ENCODE data around the gene AASDH.

AASDH gene, protein sequence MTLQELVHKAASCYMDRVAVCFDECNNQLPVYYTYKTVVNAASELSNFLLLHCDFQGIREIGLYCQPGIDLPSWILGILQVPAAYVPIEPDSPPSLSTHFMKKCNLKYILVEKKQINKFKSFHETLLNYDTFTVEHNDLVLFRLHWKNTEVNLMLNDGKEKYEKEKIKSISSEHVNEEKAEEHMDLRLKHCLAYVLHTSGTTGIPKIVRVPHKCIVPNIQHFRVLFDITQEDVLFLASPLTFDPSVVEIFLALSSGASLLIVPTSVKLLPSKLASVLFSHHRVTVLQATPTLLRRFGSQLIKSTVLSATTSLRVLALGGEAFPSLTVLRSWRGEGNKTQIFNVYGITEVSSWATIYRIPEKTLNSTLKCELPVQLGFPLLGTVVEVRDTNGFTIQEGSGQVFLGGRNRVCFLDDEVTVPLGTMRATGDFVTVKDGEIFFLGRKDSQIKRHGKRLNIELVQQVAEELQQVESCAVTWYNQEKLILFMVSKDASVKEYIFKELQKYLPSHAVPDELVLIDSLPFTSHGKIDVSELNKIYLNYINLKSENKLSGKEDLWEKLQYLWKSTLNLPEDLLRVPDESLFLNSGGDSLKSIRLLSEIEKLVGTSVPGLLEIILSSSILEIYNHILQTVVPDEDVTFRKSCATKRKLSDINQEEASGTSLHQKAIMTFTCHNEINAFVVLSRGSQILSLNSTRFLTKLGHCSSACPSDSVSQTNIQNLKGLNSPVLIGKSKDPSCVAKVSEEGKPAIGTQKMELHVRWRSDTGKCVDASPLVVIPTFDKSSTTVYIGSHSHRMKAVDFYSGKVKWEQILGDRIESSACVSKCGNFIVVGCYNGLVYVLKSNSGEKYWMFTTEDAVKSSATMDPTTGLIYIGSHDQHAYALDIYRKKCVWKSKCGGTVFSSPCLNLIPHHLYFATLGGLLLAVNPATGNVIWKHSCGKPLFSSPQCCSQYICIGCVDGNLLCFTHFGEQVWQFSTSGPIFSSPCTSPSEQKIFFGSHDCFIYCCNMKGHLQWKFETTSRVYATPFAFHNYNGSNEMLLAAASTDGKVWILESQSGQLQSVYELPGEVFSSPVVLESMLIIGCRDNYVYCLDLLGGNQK

DNA sequence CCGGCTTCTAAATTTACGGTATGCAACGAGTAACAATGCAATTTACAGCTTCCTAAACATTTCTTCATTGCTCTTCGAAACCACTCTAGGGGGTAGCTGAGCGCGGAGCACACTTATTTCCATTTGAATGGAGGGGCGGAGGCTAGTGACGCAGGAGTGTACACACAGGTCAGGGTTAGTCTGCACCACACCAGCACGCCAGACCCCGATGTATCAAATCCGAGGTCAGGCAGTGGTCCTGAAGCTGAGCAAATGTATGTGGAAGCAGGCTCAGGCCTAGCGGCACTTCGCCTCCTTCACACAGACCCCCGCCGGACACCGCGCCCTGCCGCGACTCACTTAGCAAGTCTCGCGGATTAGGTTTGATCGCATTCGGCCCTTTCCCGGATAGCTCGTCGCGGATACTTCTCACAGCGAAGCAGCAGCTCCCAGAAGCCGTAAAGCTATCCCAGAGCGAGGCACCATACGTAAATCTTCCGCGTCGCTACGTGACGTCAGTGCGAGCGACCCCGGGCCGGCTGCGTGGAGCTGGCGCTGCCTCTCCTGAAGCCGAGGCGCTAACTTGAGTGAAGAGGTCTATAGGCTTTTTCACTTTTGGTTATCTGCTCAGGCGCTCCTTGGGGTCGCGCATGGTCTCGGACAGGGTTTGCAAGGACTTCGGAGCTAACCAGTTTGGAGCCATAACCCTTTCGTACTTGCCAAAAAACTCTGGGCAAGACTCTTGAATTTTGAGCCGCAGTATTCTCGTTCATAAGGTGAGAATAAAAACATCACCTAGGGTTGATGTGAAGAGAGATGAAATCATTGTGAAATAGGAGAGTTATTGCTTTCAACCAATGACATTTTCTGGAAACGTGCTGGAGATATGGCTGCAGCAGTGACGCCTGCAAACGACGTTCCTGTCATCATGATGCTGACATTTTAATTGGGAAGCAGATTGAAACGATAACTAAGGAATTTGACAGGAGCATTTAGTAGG lies at the start of gene AASDH:
Gene AASDH, minus strand, starts transcription at position 469 of the 979 bp plus-strand sequence. CDS start 3,192 bp downstream, outside the sequence.
- DNase-seq = peak; percentile 97

DNA sequence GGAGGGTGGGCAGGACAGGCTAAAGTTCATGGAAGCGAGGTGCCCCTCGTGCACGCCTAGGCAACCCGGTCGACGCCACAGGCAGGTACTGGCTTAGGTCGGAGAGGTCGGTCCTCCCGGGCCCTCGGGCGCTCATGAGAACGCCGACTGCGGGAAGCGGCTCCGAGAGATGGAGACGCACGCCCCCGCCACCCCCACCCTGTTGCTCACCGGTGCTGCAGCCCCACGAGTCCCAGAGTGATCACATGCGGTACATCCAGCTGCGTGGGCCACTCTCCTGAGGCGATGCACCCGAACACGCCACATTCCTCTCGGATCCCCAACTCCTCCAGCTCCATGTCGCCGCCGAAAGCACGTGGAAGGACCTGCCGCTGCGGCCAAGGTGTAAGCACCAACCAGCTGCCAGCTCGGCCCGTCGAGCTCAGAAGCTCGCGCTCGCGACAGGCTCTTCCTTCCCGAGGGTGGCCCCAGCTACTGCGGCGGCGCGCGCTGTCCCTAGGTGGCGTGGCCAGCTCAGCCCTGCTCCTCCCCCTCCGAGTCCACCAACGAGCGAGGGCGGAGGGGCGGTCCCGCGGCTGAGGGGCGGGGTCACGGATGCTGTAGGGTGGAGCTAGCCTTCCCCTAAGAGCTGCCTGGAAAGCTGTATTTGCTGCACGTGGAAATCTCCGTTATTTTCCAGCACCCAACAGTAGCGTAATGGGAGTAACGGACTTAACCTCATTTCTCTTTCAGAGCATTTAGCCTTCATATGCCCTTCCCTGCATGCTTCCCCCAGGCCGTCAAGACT lies 48.0 kb upstream of the AASDH start, which contains the start of gene PPAT:
Gene PPAT, minus strand, starts transcription at position 476 of the 787 bp plus-strand sequence. Its CDS starts 138 bp downstream, at position 338.
- peak; percentile 98 for DNase-seq

DNA sequence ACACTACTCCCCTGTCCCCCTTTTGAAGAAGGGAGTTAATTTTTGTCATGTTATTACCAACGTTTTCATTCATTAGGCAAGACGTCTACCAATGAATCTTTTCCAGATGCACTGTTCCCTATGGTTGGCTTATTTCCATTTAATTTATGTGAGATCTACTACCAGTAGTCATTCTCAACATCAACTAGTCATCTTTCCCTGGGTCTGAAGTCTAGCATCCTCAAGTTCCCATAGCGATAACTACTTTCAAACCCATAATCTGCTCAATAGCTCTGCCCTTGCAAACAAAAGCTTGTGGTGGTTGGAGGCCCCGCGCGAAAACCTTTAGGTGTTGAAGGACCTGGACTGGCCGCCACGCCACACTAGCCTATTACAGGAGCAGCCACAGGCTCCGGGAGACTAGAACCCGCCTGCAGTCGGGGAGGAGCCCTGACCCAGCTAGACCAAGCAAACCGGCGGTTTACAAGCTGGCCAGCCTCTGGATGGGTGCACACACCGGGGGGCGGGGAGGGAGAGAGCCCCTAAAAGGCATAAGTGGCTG lies 47.4 kb upstream of the AASDH start:
- DNase-seq = peak; percentile 91

DNA sequence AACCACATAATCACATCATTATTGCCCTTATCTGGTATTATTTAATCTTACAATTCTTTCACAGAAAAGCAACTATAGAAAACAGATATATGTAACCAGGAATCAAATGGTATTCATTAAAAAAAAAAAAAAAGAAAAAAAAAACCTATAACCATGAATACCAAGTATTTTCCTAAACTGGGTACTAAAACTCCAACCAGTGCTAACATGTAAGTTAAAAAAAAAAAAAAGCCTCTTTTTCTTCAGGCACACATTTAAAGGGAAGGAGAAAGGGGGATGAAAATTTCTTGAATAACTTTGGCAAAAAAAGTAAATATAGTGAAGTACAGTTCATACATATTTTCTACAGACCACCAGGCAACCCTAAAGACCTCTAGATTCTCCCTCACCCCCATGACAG lies 46.0 kb upstream of the AASDH start:
- DNase-seq = no peak

DNA sequence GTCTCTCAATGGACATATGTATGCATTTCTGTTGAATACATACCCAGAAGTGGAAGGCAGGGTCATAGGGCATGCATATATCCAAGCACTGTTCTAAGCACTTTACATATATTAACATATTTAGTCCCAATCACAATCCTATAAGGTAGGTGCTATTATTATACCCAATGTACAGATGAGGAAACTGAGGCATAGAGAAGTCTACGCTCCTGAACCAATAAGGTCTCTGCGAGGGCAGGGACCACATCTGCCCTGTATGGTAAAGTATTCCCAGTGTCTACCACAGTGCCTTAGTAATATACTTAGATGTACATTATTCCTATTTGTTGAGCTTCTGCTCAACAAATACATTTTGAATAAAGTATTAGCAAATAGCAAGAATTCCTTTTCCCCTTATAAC lies 42.9 kb upstream of the AASDH start:
- DNase-seq = no peak

DNA sequence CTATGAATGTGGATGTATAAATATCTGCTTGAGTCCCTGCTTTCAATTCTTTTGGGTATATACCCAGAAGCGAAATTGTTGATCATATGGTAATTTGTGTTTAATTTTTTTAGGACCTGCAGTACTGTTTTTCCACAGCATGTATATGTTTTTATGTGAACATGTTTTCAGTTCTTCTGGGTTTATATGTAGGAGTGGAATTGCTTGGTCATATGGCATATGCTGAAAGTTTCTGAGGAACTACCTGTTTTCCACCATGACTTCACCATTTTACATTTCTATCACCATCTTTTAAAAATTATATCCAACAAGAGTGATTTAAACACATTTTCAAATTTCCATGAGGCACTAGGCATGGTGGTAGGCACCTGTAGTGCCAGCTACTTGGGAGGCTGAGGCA lies 39.9 kb upstream of the AASDH start:
- DNase-seq = no peak

DNA sequence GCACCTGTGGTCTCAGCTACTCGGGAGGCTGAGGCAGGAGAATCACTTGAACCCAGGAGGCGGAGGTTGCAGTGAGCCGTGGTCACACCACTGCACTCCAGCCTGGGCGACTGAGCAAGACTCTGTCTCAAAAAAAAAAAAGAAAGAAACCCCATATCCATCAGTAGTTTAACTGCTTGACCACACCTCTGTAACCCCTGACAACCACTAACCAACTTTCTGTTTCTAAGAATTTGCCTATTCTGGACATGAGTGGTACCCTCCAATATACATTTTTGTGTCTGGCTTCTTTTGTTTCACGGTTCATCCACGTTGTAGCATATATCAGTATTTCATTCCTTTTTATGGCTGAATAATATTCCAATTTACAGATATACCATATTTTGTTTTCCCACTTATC lies 39.0 kb upstream of the AASDH start:
- DNase-seq = no peak

DNA sequence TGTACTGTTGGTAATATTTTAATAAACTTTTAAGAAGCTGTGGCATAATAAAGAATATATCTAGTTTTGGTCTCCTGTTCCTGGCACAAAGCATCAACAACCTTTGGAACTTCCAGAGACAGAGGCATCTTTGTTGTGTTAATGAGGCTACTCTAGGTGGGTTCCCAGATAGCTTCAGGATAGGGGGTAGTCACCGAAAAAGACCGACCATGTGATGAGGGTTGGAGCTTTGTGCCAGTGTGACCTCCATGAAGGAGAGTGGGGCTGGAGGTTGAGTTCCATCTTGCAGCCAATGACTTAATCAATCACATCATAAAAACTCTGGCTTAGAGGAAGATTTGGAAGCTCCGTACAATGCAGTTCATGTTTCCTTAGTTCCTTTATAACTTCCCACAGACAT lies 38.2 kb upstream of the AASDH start:
- no peak for DNase-seq

DNA sequence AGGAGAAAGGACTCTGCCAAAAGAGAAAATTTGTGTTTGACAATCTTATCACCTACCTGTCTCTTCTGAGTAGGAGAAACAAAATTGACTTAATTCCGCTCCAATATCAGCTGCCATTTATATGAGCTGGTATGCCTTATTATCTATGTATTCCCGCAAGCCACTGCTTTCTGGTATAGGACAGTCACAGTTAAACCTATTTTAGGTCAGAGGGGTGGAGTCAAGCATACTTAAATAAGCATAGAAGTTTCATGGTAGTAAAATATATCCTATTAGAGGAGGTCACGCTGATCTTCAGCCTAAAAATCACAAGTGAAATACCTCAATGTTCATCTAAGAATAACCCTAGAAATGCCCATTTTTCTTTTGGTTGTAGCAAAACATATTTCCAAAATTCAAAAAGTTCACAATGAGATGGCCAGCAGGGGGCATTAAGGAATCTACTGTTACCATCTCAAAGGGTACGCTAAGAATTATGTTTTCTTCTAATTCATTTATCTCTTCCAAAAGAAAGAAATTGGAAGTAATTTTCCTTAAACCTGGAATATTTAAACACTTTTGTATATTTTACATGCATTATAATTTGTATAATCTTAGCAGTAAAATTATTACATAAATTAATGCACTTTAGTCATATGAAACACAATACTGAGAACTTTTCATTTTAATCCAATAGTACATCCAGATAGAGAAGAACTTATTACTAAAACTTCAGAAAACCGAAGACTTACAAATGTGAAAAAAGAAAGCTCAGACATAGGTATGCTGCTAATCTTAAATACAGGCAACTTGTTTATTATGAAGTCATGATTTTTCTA lies 37.6 kb upstream of the AASDH start:
- no peak for DNase-seq

DNA sequence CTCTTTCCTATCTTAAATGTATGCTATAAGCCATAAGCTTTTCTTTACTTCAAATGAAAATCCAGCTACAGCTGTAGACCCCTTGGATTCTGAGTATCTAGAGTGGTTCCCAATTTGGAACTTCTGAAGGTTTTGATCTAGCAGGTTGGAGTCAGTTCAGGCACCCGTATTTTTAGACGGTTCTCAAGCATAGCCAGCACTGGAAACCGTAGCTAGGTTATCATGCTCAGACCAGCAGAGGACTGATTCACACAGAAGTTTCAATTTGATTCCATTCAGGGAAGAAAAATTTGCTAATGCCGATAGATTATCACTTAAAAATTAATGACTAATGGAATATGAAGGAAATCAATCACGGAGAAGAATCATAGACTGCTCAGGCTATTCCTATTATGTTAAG lies 36.9 kb upstream of the AASDH start:
- no peak for DNase-seq

DNA sequence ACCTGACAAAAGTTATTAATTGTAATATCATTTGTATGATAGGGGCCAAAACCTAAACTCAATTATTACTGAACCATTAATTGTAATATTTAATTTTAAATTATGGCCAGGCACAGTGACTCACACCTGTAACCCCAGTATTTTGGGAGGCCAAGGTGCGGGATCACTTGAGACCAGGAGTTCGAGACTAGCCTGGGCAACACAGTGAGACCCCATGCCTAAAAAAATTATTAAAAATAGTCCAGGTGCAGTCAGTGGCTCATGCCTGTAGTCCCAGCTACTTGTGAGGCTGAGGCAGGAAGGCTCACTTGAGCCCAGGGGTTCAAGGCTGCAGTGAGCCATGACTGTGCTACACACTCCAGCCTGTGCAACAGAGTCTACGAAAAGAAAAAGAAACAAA lies 30.1 kb upstream of the AASDH start:
- no peak for DNase-seq

DNA sequence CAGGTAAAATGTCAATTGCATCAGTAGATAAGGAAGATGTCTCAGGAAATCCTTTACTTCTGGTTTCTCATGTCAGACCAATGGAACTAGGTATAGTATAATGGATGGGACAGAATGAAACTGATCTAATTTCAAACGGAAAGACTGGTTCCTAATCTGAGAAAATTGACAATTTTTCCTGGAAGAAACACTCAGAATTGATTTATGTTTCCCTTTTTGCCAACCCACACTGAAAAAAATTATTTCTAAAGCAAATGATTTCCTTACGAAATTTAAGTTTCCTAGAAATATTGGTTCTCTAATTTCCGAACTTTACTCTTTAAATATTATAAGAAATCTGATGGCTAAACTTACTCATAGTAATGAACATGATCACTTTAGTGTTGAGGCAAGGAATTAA lies 29.1 kb upstream of the AASDH start:
- no peak for DNase-seq

DNA sequence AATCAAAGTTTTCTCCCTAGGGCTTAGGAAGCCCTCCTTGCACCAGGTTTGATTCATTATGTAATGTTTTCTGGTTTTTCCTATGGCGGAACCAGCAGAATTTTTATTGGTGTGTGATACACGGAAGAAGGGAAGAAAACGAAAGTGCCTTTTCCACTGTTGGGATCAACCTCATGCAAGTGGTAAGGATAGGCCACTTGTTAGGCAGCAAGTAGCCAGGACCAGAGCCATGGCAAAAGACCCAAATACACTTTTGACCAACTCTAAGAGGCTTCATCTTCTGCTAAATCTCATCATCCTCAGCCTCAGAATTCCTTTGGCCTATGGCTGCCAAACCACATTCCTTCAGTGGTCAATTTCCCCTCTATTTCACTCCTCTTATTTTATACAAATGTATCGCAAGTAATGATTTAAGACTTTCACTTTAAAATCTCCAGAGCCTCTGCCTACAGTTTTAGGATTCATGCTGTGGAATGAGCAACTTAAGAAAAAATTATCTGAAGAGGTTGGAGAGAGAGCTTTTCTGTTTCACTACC lies 26.9 kb upstream of the AASDH start:
- no peak for DNase-seq

DNA sequence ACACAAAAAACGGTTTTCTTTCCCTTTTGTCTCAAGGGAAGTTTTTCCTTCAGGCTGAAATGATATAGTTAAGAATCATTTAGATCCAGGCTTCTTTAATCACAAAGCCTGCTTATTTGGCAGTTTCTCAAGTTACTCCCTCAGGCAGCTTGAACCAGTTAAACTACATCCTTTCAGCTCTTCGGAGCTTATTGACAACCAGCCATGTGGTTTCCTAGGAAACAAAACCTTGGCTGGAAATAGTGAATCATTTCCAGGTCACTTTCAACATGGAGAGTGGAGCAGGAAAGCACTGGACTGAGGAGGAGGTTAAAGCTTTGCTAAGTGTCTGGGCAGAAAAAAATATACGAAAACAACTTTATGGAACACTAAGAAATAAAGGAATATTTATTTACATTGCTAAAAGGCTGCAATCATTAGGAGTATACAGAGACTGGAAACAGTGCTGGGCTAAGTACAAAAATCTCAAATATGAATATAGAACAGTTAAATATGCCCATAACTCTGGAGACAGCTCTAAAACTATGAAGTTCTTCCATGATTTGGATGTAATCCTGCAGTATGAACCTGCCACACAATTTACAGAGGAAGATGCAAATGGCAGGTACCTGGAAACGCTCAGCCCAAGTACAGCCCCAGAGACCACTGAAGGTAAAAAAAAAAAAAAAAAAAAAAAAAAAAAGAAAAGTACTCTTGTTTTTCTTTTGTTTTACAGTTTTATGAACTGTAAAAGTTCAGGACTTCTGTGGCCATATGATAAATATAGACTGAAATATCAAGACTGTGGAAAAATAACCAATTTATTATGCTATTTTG lies 23.2 kb upstream of the AASDH start:
- DNase-seq = peak; percentile 84

DNA sequence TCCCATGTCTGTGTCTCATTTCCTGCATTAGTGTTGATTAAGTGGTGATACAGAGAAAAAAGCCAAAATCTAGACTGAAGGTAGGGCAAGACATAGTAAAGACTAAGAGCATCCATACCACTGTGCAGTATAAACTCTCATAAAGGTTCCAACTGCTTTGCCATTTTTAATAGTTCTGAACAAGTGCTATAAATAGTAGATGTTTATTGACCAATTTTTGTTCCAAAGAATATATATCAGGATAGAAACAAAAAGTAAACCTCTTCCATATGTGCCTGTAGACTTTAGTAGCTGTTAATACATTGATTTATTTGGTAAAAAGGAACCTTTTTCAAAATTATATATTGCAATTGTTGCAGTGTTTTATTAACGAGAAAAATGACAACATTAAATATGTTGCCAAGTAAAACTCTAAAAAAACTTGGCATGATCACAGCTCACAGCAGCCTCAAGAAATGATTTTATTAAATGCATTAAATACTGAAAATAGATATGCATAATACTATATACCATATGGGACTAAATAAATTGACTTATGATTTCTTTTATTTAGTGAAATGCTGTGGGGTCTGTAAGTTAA lies 22.3 kb upstream of the AASDH start:
- DNase-seq = no peak

DNA sequence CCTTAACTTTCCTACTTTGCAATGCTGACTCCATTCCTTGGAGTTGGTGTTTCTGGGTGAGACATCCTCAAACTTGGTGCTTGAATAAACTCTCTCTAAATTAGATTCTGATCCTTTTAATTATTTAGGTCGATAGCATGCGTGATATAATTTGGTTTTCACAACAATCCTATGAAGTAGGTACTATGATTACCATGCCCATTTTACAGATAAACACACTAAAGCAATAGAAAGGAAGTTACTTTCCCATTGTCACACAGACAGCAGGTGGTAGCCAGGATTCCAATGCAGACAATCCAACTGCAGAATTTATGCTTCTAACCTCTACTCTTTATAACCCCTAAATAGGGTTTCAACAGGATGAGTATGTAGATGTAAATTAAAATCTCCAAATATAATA lies 21.7 kb upstream of the AASDH start:
- no peak for DNase-seq

DNA sequence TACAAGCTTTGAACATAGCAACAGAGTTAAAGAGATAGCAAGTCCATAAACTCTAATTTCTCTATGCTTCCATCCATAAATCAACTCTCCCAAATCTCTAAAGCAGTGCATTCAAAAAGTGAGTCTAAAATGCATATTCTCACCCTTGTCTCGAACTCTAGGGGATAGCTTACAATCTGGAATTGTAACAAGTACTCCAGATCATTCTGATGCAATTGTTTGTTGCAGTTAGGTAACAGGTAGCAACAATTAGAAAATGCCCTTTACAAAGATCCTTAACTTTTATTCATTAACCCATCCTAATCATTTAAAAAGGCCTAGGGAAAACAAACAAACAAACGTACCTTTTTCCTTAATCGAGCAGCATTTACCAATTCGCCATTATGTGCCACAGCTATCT lies 18.9 kb upstream of the AASDH start:
- DNase-seq = no peak

DNA sequence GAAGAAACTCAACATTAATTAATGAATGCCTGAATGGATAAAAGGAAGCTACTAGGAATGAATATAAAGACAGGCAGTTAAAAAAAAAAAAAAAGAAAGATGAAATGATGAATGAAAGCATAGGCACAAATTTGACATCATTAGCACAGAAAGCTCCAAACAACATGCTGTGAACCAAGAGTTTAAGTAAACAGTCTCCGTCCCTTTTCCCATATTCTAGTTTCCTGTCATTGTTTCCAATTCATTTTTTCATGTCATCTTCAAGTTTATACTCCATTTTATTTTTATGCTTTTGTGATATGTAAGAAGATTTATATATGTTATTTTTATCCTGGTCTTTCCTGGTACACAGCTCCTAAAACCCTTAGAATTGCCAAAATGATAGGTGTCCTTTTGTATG lies 17.7 kb upstream of the AASDH start:
- DNase-seq = no peak

DNA sequence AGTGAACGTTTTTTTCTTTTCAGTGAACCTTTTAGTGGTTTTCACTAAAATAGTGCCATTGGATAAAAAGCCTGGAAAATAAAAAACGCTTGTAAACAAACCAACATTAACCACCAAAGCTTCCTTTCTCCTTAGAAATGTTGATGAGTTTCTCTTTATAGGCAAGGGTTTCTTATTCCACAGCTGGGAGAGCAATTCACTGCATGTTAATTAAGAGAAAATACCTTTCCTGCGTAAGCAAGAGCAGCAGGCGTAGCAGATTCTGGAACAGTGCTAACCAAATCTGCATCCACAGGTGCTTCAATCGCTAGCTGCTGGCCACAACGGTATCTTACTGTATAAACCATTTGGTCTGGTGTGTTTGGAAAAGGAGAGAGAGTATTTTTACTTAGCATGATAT lies 13.3 kb upstream of the AASDH start:
- no peak for DNase-seq

Measured in NCI-H146 (cell line).